HG03039 (cell line): Measurements from ENCODE around the gene IL25.
"Not testable (repeated sequence)": the region's sequence is repeated elsewhere in the genome, so short reads cannot be mapped to it uniquely, and the experiment has no call there.

ENCODE experiments used
- ATAC-seq: cut with Tn5 transposase; IDR thresholded peaks from one replicate; pipeline ENCODE4 v1.9.1; 2021; ENCODE audit warnings: mild to moderate bottlenecking, moderate library complexity; ENCODE audit not compliant: unreplicated experiment

The IL25 gene

GRCh38 chr14:23371865-23372264 lies 744 bp upstream of the IL25 start:
- no peak for ATAC-seq

GRCh38 chr14:23373041-23373440 lies 432 bp downstream of the IL25 start:
- no peak for ATAC-seq

GRCh38 chr14:23375527-23376251 lies 3.1 kb downstream of the IL25 start:
- no peak for ATAC-seq

GRCh38 chr14:23376482-23377197 lies 4.0 kb downstream of the IL25 start, which contains the start of gene CMTM5:
Gene CMTM5 (plus strand): TSS chr14:23377046. CDS start chr14:23377252, 206 bp downstream.
- no peak for ATAC-seq

- ATAC-seq, result no peak
Measured at GRCh38 chr14:23377198-23377550, 4.6 kb downstream of the IL25 start.

- no peak for ATAC-seq
Measured at GRCh38 chr14:23377573-23378563, 5.3 kb downstream of the IL25 start.

GRCh38 chr14:23378612-23379220 lies 6.1 kb downstream of the IL25 start:
- ATAC-seq, result no peak

GRCh38 chr14:23379366-23380196 lies 7.0 kb downstream of the IL25 start:
- no peak for ATAC-seq

- no peak for ATAC-seq
Measured at GRCh38 chr14:23380197-23380914, 7.7 kb downstream of the IL25 start.

GRCh38 chr14:23380976-23381375 lies 8.4 kb downstream of the IL25 start:
- ATAC-seq, result no peak

- no peak for ATAC-seq
Measured at GRCh38 chr14:23381871-23382270, 9.3 kb downstream of the IL25 start.

- no peak for ATAC-seq
Measured at GRCh38 chr14:23382276-23382675, 9.7 kb downstream of the IL25 start.

- ATAC-seq, result no peak
Measured at GRCh38 chr14:23382731-23383440, 10.3 kb downstream of the IL25 start.

- no peak for ATAC-seq
Measured at GRCh38 chr14:23384364-23385080, 11.9 kb downstream of the IL25 start.

GRCh38 chr14:23385244-23385641 lies 12.6 kb downstream of the IL25 start:
- no peak for ATAC-seq

GRCh38 chr14:23385642-23386265 lies 13.1 kb downstream of the IL25 start:
- ATAC-seq, result no peak

- ATAC-seq, result not testable (repeated sequence)
Measured at GRCh38 chr14:23386266-23386657, 13.7 kb downstream of the IL25 start.

- ATAC-seq, result no peak
Measured at GRCh38 chr14:23386999-23387398, 14.4 kb downstream of the IL25 start.
